PC-3 (cell line): ENCODE measurements around the gene KLK8. TPM values are rescaled to one million over a fixed set of nuclear protein-coding genes. Genes with fewer than 3 reads are reported as not detected.

Experiments
- ATAC-seq: fragments of 200-7000 bp; cut with Tn5 transposase; 2 replicates; pipeline ENCODE4 v1.9.1; 2020; ENCODE audit warnings: mild to moderate bottlenecking, moderate library complexity
- BruUV-seq: library from RNA; stranded (reverse); fragments of 400-500 nt; replicated peaks from 2 replicates; lab custom pipeline; 2021; lab: Mats Ljungman, UMichigan
- CTCF ChIA-PET: fragments of 300-600 bp; sonication (Branson Sonifier 250); formaldehyde crosslinking; loops from one replicate; lab custom pipeline; 2022; ENCODE audit warnings: antibody characterized with exemption; lab: Charles Lee
- POLR2A ChIA-PET: fragments of 300-600 bp; sonication (Branson Sonifier 250); formaldehyde crosslinking; loops from one replicate; lab custom pipeline; 2022; ENCODE audit warnings: antibody characterized with exemption; ENCODE audit not compliant: unreplicated experiment; lab: Charles Lee
- DNase-seq: peaks from one replicate; pipeline ENCODE4 v3.0.0-alpha.2; 2015
- H2AFZ ChIP-seq: fragments of 300-600 bp; sonication (generic); 2 replicates; pipeline ENCODE4 v1.6.0; 2016; ENCODE audit warnings: antibody characterized with exemption, low read length
- H3F3A ChIP-seq: fragments of 300-600 bp; sonication (generic); one replicate; pipeline ENCODE4 v1.6.0; 2017; ENCODE audit warnings: antibody characterized with exemption, low read length, control low read depth, mild to moderate bottlenecking; ENCODE audit not compliant: unreplicated experiment
- H3K27ac ChIP-seq: fragments of 300-600 bp; sonication (generic); 2 replicates; pipeline ENCODE4 v1.5.1; 2016; ENCODE audit warnings: mild to moderate bottlenecking, low read length
- H3K27me3 ChIP-seq: fragments of 300-600 bp; sonication (generic); 2 replicates; pipeline ENCODE4 v1.6.1; 2016; ENCODE audit warnings: low read length, mixed read lengths
- H3K36me3 ChIP-seq: fragments of 300-600 bp; sonication (generic); 2 replicates; pipeline ENCODE4 v1.6.1; 2016; ENCODE audit warnings: low read depth, mixed run types, low read length, mixed read lengths
- H3K4me1 ChIP-seq: fragments of 300-600 bp; sonication (generic); 2 replicates; pipeline ENCODE4 v1.5.1; 2016; ENCODE audit warnings: low read length; ENCODE audit not compliant: insufficient read depth
- H3K4me2 ChIP-seq: fragments of 300-600 bp; sonication (generic); 2 replicates; pipeline ENCODE4 v1.6.0; 2016; ENCODE audit warnings: low read length
- H3K4me3 ChIP-seq: fragments of 300-600 bp; sonication (generic); 2 replicates; pipeline ENCODE4 v1.5.1; 2016; ENCODE audit warnings: mild to moderate bottlenecking, low read length, mixed read lengths
- H3K79me2 ChIP-seq: fragments of 300-600 bp; sonication (generic); 2 replicates; pipeline ENCODE4 v1.6.1; 2017; ENCODE audit warnings: low read length, mixed read lengths
- H3K9ac ChIP-seq: fragments of 300-600 bp; sonication (generic); 2 replicates; pipeline ENCODE4 v1.6.0; 2016; ENCODE audit warnings: mild to moderate bottlenecking, low read length
- H3K9me2 ChIP-seq: fragments of 300-600 bp; sonication (generic); replicated peaks from 2 replicates; pipeline ENCODE4 v1.6.1; 2016; ENCODE audit warnings: mixed run types, low read length, mixed read lengths
- H3K9me3 ChIP-seq: fragments of 300-600 bp; sonication (generic); 2 replicates; pipeline ENCODE4 v1.6.1; 2016; ENCODE audit warnings: low read length, mixed read lengths
- H4K20me1 ChIP-seq: fragments of 300-600 bp; sonication (generic); 2 replicates; pipeline ENCODE4 v1.6.1; 2016; ENCODE audit warnings: low read length, mixed read lengths
- CTCF ChIP-seq: fragments of 300-600 bp; sonication (generic); conservative IDR thresholded peaks from 2 replicates; pipeline ENCODE4 v1.5.1; 2017; ENCODE audit warnings: antibody characterized with exemption, low read depth, mild to moderate bottlenecking, low read length
- EZH2 ChIP-seq: fragments of 300-600 bp; sonication (generic); IDR thresholded peaks from one replicate; pipeline ENCODE4 v1.6.1; 2017; ENCODE audit warnings: antibody characterized with exemption, mild to moderate bottlenecking, low read length; ENCODE audit not compliant: unreplicated experiment
- EZH2phosphoT487 ChIP-seq: fragments of 300-600 bp; sonication (generic); IDR thresholded peaks from 2 replicates; pipeline ENCODE4 v1.6.1; 2018; ENCODE audit warnings: mild to moderate bottlenecking, antibody characterized with exemption, low read length, borderline replicate concordance
- intact Hi-C: fragments of 100-400 bp; cut with micrococcal nuclease; formaldehyde crosslinking; loops from 2 replicates; pipeline ENCODE4 v1.9.0; 2023
- total RNA-seq: library from RNA; depleted of rRNA; stranded (reverse); fragments of >200 nt; gene quantifications from 2 replicates; pipeline ENCODE4 v1.2.3, GENCODE V29; 2014

Gene KLK8
- total RNA-seq, 1 experiment from 2014 or later: 2.3 TPM

- POLR2A ChIA-PET: no interaction called here
- H3K4me2 ChIP-seq: no peak within 1 kb of the TSS
Observed at GRCh38 chr19:51019544-51019925, 18.1 kb upstream of the KLK8 start, which contains the start of gene KLK10. Gene KLK10, minus strand, starts transcription at chr19:51019709. Its CDS starts 579 bp downstream, at chr19:51019130.

GRCh38 chr19:51018745-51019543 is 17.5 kb upstream of the KLK8 start:
- no peaks in the 10 kb centered on the region for H3F3A ChIP-seq
- BruUV-seq: no TSS peak
- no peak overlapping the region for H3K27ac ChIP-seq
- no peak overlapping the region for H2AFZ ChIP-seq
- no peak overlapping the region for H3K4me3 ChIP-seq
- intact Hi-C loops: loop anchor here (5.0 kb wide), 1 partner anchor 217 kb away; no protein-coding TSS in a partner anchor
- H3K36me3 ChIP-seq: no peaks in the 10 kb centered on the region
- no peak overlapping the region for H3K4me2 ChIP-seq
- H3K9ac ChIP-seq: no peak overlapping the region
- H3K9me3 ChIP-seq: no peaks in the 10 kb centered on the region
- H3K79me2 ChIP-seq: no peaks in the 10 kb centered on the region
- no peaks in the 10 kb centered on the region for H3K9me2 ChIP-seq
- no peaks in the 10 kb centered on the region for H3K27me3 ChIP-seq
- no peak for TF ChIP-seq EZH2
- TF ChIP-seq CTCF: no peak
- no peak for TF ChIP-seq EZH2phosphoT487
- DNase-seq (no peak), ATAC-seq (no peak)
- ChIA-PET CTCF (interaction anchor here (3.5 kb wide), 1 partner anchor 75 kb away, joined by 79 read pairs; no protein-coding TSS in a partner anchor), POLR2A (no interaction called here)
- peaks cover 16% of the 10 kb centered on the region for H3K4me1 ChIP-seq
- H4K20me1 ChIP-seq: no peaks in the 10 kb centered on the region

More at GRCh38 chr19:51019544-51019925, 18.1 kb upstream of the KLK8 start, which contains the start of gene KLK10:
- Histone ChIP-seq H3K36me3 (no peaks in the 10 kb centered on the region), H3K9me3 (no peaks in the 10 kb centered on the region), H4K20me1 (no peaks in the 10 kb centered on the region), H3K9me2 (no peaks in the 10 kb centered on the region), H3K4me1 (peaks cover 16% of the 10 kb centered on the region), H3K27me3 (no peaks in the 10 kb centered on the region), H3K27ac (peak within 1 kb of the TSS; percentile 6), H3K4me3 (no peak within 1 kb of the TSS), H3K79me2 (no peaks in the 10 kb centered on the region), H2AFZ (no peak within 1 kb of the TSS), H3F3A (no peaks in the 10 kb centered on the region), H3K9ac (no peak within 1 kb of the TSS)
- TF ChIP-seq CTCF (no peak), EZH2phosphoT487 (no peak), EZH2 (no peak)
- intact Hi-C loops: loop anchor here (5.0 kb wide), 1 partner anchor 217 kb away; no protein-coding TSS in a partner anchor
- no peak for ATAC-seq
- BruUV-seq: no TSS peak
- no peak for DNase-seq
- CTCF ChIA-PET: interaction anchor here (3.5 kb wide), 1 partner anchor 75 kb away, joined by 79 read pairs; no protein-coding TSS in a partner anchor
